Naive thymus-derived CD4-positive, alpha-beta T cell (primary cell): Measurements from ENCODE around the gene EXOC3. TPM values are rescaled to one million over a fixed set of nuclear protein-coding genes. Genes with fewer than 3 reads are reported as not detected.

Source experiments
- ATAC-seq: fragments of 150-1000 bp; cut with Tn5 transposase; 2 replicates; pipeline ENCODE4 v1.10.0; 2021; ENCODE audit warnings: mild to moderate bottlenecking, moderate library complexity
- CTCF ChIA-PET: fragments of 350-600 bp; sonication (Branson Sonifier 250); formaldehyde crosslinking; loops from one replicate; lab custom pipeline; 2021; ENCODE audit warnings: antibody characterized with exemption; lab: Charles Lee
- POLR2A ChIA-PET: fragments of 350-600 bp; sonication (Branson Sonifier 250); formaldehyde crosslinking; loops from one replicate; lab custom pipeline; 2021; ENCODE audit warnings: antibody characterized with exemption, inconsistent platforms; lab: Charles Lee
- DNase-seq, 9 donors: peaks; one replicate each; pipeline versions ENCODE4 v3.0.0 to v3.0.0-alpha.2; 2020 to 2022; ENCODE audit warnings: mixed read lengths in 1 of 9
- H3K27ac ChIP-seq: one replicate; pipeline ENCODE4 v1.7.0; 2013; ENCODE audit warnings: mild to moderate bottlenecking, low read depth, low read length, moderate library complexity
- H3K27me3 ChIP-seq, 2 donors: one replicate each; pipeline ENCODE4 v1.7.0; 2013; ENCODE audit warnings: low read length in 2 of 2, mild to moderate bottlenecking in 2 of 2, moderate library complexity in 2 of 2; ENCODE audit not compliant: control insufficient read depth in 2 of 2, insufficient read depth in 2 of 2
- H3K36me3 ChIP-seq, 3 experiments: 1 replicate in 2 of 3; 2 replicates in 1 of 3; pipeline ENCODE4 v1.7.0; 2013; ENCODE audit warnings: low read length in 3 of 3, mild to moderate bottlenecking in 3 of 3, moderate library complexity in 1 of 3; ENCODE audit not compliant: insufficient read depth in 3 of 3, control insufficient read depth in 2 of 3
- H3K4me1 ChIP-seq, 2 donors: one replicate each; pipeline ENCODE4 v1.7.0; 2013; ENCODE audit warnings: low read length in 2 of 2, mild to moderate bottlenecking in 2 of 2, moderate library complexity in 1 of 2; ENCODE audit not compliant: control insufficient read depth in 2 of 2, insufficient read depth in 2 of 2
- H3K4me3 ChIP-seq: 2 replicates; pipeline ENCODE4 v1.7.0; 2013; ENCODE audit warnings: mild to moderate bottlenecking, low read length
- H3K9me3 ChIP-seq, 3 experiments: 1 replicate in 2 of 3; 2 replicates in 1 of 3; pipeline ENCODE4 v1.7.0; 2013; ENCODE audit warnings: low read length in 3 of 3; ENCODE audit not compliant: control insufficient read depth in 2 of 3
- H3K27ac Mint-ChIP-seq, 9 donors: one replicate each; pipeline ENCODE4 v1.8.0; 2020 to 2022; ENCODE audit warnings: mixed read lengths in 9 of 9, mild to moderate bottlenecking in 8 of 9, moderate library complexity in 5 of 9, inconsistent platforms in 2 of 9
- H3K27me3 Mint-ChIP-seq, 5 donors: one replicate each; pipeline ENCODE4 v1.8.0; 2021 to 2022; ENCODE audit warnings: mixed read lengths in 5 of 5, mild to moderate bottlenecking in 1 of 5
- H3K36me3 Mint-ChIP-seq, 5 donors: one replicate each; pipeline ENCODE4 v1.8.0; 2020 to 2022; ENCODE audit warnings: mixed read lengths in 5 of 5, mild to moderate bottlenecking in 3 of 5, inconsistent platforms in 1 of 5
- H3K4me1 Mint-ChIP-seq, 7 donors: one replicate each; pipeline ENCODE4 v1.8.0; 2020 to 2022; ENCODE audit warnings: mixed read lengths in 7 of 7, mild to moderate bottlenecking in 3 of 7, inconsistent platforms in 1 of 7
- H3K4me3 Mint-ChIP-seq, 10 donors: one replicate each; pipeline ENCODE4 v1.8.0; 2020 to 2022; ENCODE audit warnings: mild to moderate bottlenecking in 10 of 10, mixed read lengths in 10 of 10, moderate library complexity in 6 of 10, inconsistent platforms in 2 of 10
- H3K9me3 Mint-ChIP-seq, 11 donors: one replicate each; pipeline ENCODE4 v1.8.0; 2020 to 2022; ENCODE audit warnings: mixed read lengths in 11 of 11, mild to moderate bottlenecking in 4 of 11, inconsistent platforms in 1 of 11, moderate library complexity in 1 of 11
- intact Hi-C, 2 donors: fragments of 100-400 bp; cut with micrococcal nuclease; formaldehyde crosslinking; loops; one replicate each; pipeline ENCODE4 v1.15.1; 2023
- polyA plus RNA-seq, 2 donors: library from polyadenylated mRNA; unstranded; fragments of 300-500 nt; fragmentation: Illumina TruSeq; gene quantifications; one replicate each; pipeline ENCODE4 v1.2.3, GENCODE V29; 2021
- total RNA-seq, 6 experiments: library from RNA in 5 of 6; stranded (reverse) in 5 of 6; gene quantifications; 1 replicate in 5 of 6; 2 replicates in 1 of 6; pipeline ENCODE4 v1.2.3 and lab custom pipeline; 2021 to 2026

EXOC3 gene
- total and polyA plus RNA-seq, 7 experiments from 2014 or later, result 44.3 to 105 (median 89.3) TPM

DNA sequence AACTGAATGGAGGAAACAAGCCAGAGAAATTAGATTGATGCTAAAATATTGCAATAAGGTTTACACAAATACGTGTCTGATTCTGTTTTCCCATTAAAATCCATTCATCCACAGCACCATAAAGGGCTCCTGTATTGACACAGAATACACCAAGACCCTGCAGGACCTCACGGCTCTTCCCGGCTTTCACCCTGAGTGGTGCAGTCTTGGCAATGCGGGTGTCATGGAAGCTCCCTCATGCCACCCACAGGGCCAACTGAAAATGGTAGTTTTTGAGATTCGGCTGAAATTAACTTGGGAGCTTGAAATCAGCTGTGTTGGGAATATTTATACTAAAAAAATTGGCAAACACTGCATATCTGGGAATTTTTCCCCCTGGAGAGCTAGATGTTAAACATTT is 17.3 kb upstream of the EXOC3 start:
- ChIA-PET POLR2A (interaction anchor here (1.1 to 1.3 kb wide), 2 partner anchors 17 to 237 kb away, joined by 3 to 5 read pairs; partner anchors contain the start of gene EXOC3), CTCF (interaction anchor here (0.7 to 2.2 kb wide), 2 partner anchors 30 to 237 kb away, joined by 3 to 11 read pairs; no protein-coding TSS in a partner anchor)
- H3K4me3 Mint-ChIP-seq, result no peak overlapping the region
- H3K9me3 ChIP-seq, result no peaks in the 10 kb centered on the region
- no peaks in the 10 kb centered on the region for H3K9me3 Mint-ChIP-seq
- H3K36me3 ChIP-seq, result no peaks in the 10 kb centered on the region
- intact Hi-C loops, result loop anchor here in 1 of 2 donors (1.0 kb wide), 1 partner anchor 237 kb away; no protein-coding TSS in a partner anchor
- DNase-seq (peak in 2 of 9 donors; percentile 18 to 23), ATAC-seq (no peak)
- peaks cover 0 to 6% (median 0%) of the 10 kb centered on the region in 5 donors for H3K36me3 Mint-ChIP-seq
- H3K4me1 Mint-ChIP-seq, result peaks cover 0 to 18% (median 2%) of the 10 kb centered on the region in 7 donors
- H3K4me1 ChIP-seq, result no peaks in the 10 kb centered on the region
- H3K27ac ChIP-seq, result no peak overlapping the region
- H3K4me3 ChIP-seq, result no peak overlapping the region
- H3K27me3 ChIP-seq, result no peaks in the 10 kb centered on the region
- H3K27me3 Mint-ChIP-seq, result peaks cover 0 to 11% (median 3%) of the 10 kb centered on the region in 5 donors
- H3K27ac Mint-ChIP-seq, result no peak overlapping the region

DNA sequence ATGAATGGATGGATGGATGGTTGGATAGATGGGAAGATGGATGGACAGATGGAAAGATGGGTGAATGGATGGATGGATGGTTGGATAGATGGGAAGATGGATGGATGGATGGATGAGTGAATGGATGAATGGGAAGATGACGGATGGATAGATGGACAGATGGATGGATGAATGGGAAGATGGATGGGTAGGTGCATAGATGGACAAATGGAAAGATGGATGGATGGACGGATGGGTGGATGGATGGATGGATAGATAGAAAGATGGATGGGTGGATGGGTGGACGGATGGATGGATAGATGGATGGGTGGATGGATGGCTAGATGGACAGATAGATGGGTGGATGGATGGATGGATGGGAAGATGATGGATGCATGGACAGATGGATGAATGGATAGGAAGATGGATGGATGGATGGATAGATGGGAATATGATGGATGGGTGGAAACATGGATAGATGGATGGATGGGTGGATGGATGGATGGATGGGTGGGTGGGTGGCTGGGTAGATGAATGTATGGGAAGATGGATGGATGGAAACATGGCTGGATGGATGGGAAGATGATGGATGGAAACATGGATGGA is 16.5 kb upstream of the EXOC3 start:
- Mint-ChIP-seq H3K4me3 (peak overlapping the region in 1 of 10 donors; percentile 35), H3K27ac (peak overlapping the region in 1 of 9 donors; percentile 31), H3K36me3 (peaks cover 0 to 6% (median 0%) of the 10 kb centered on the region in 5 donors), H3K4me1 (peaks cover 0 to 18% (median 2%) of the 10 kb centered on the region in 7 donors), H3K9me3 (no peaks in the 10 kb centered on the region), H3K27me3 (peaks cover 0 to 11% (median 3%) of the 10 kb centered on the region in 5 donors)
- intact Hi-C loops, result no loop called here
- ATAC-seq (no peak), DNase-seq (no peak)
- Histone ChIP-seq H3K27ac (no peak overlapping the region), H3K36me3 (no peaks in the 10 kb centered on the region), H3K4me1 (no peaks in the 10 kb centered on the region), H3K4me3 (no peak overlapping the region), H3K27me3 (no peaks in the 10 kb centered on the region), H3K9me3 (no peaks in the 10 kb centered on the region)
- POLR2A ChIA-PET, result interaction anchor here (1.1 to 1.3 kb wide), 2 partner anchors 16 to 238 kb away, joined by 3 to 5 read pairs; partner anchors contain the start of gene EXOC3
- CTCF ChIA-PET, result interaction anchor here (2.2 kb wide), 1 partner anchor 238 kb away, joined by 11 read pairs; no protein-coding TSS in a partner anchor

DNA sequence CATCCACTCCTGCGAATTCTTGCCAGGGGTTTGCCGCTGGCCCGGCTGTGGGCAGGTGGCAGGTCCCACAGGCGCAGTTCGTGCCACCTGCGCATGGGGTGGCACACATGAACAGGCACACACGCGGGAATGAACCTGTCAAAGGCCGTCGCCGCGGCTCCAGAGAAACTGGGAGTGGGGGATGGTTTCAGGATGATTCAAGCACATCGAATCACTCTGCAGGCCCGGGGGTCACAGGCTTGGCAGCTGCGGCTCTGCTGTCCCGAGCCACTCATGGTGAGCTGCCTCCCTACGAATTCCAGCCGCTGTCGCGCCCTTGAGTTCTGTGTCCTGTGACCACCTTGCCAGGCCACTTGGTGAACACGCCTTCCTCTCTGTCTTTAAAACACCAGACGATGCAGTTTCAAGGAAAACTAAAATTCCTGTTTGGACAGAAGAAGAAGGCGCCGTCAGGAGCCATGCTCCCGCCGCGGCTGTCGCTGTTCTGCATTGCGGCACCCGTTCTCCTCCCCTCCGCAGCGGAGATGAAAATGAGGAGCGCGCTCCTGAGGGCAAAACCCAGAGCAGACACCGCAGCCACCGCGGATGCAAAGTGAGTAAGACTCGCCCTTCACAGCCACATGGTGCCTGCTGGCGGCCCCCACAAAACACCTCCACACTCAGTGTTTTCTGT is 15.4 kb upstream of the EXOC3 start:
- Histone ChIP-seq H3K9me3 (no peaks in the 10 kb centered on the region), H3K27me3 (no peaks in the 10 kb centered on the region), H3K4me1 (no peaks in the 10 kb centered on the region), H3K4me3 (no peak overlapping the region), H3K27ac (no peak overlapping the region), H3K36me3 (no peaks in the 10 kb centered on the region)
- H3K36me3 Mint-ChIP-seq, result peaks cover 0 to 6% (median 0%) of the 10 kb centered on the region in 5 donors
- H3K4me1 Mint-ChIP-seq, result peaks cover 0 to 18% (median 2%) of the 10 kb centered on the region in 7 donors
- ATAC-seq (no peak), DNase-seq (peak in 1 of 9 donors; percentile 18)
- ChIA-PET POLR2A (no interaction called here), CTCF (interaction anchor here (1.0 kb wide), 1 partner anchor 239 kb away, joined by 4 read pairs; no protein-coding TSS in a partner anchor)
- no peak overlapping the region for H3K27ac Mint-ChIP-seq
- peaks cover 0 to 12% (median 3%) of the 10 kb centered on the region in 5 donors for H3K27me3 Mint-ChIP-seq
- intact Hi-C loops, result no loop called here
- H3K4me3 Mint-ChIP-seq, result no peak overlapping the region
- H3K9me3 Mint-ChIP-seq, result no peaks in the 10 kb centered on the region

DNA sequence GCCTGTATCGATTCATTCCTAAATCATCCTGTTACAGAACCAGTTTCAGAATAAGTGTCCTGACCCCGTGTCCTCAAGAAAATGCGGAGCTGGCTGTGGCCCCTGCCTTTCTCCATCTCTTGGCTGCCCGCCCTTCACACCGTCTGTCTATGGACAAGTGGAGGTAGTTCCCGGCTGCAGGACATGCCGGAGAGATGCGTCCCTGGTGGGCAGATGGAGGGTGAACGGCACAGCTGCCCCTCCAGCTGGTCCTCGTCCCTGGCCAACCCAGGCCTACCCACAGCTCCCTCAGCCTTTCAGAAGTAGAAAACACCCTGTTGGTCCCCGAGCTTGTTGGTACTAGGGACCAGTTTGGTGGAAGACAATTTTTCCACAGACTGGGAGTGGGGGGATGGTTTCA is 14.8 kb upstream of the EXOC3 start:
- Histone ChIP-seq H3K27me3 (no peaks in the 10 kb centered on the region), H3K4me1 (no peaks in the 10 kb centered on the region), H3K36me3 (no peaks in the 10 kb centered on the region), H3K9me3 (no peaks in the 10 kb centered on the region), H3K27ac (no peak overlapping the region), H3K4me3 (no peak overlapping the region)
- intact Hi-C loops, result no loop called here
- H3K27ac Mint-ChIP-seq, result no peak overlapping the region
- peaks cover 0 to 6% (median 0%) of the 10 kb centered on the region in 5 donors for H3K36me3 Mint-ChIP-seq
- peaks cover 0 to 14% (median 2%) of the 10 kb centered on the region in 7 donors for H3K4me1 Mint-ChIP-seq
- no peaks in the 10 kb centered on the region for H3K9me3 Mint-ChIP-seq
- ATAC-seq (no peak), DNase-seq (no peak)
- ChIA-PET CTCF (interaction anchor here (1.0 kb wide), 1 partner anchor 240 kb away, joined by 4 read pairs; no protein-coding TSS in a partner anchor), POLR2A (no interaction called here)
- H3K4me3 Mint-ChIP-seq, result no peak overlapping the region
- peaks cover 0 to 12% (median 3%) of the 10 kb centered on the region in 5 donors for H3K27me3 Mint-ChIP-seq

DNA sequence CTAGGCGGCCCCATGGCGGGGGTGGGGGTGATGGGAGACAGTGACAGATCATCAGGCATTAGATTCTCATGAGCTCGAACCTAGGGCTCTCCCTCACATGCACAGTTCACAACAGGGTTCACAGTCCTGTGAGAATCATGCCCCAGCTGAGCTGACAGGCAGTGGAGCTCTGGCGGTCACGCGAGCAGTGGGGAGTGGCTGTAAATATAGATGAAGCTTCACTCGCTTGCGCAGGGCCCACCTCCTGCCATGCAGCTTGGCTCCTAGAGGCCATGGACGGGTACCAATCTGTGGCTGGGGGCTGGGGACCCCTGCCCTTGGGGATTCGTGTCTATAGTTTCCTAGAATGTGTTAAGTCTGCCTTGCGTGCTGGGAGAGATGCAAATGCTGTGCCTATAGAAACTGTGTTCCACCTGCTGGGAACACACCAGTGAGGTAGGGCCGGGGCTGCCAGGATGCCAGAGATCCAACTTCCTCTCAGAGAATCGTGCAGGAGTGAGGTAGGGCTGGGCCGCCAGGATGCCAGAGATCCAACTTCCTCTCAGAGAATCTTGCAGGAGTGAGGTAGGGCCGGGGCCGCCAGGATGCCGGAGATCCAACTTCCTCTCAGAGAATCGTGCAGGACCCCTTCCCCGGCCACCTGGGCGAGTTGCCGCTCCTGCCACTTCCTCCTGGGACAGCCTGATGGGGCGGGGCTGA is 14.1 kb upstream of the EXOC3 start:
- no peaks in the 10 kb centered on the region for H3K27me3 ChIP-seq
- H3K4me3 Mint-ChIP-seq, result no peak overlapping the region
- no peak overlapping the region for H3K27ac ChIP-seq
- H3K4me1 Mint-ChIP-seq, result peaks cover 0 to 10% (median 2%) of the 10 kb centered on the region in 7 donors
- no peaks in the 10 kb centered on the region for H3K9me3 ChIP-seq
- H3K4me1 ChIP-seq, result no peaks in the 10 kb centered on the region
- ChIA-PET POLR2A (no interaction called here), CTCF (interaction anchor here (1.0 kb wide), 1 partner anchor 241 kb away, joined by 4 read pairs; no protein-coding TSS in a partner anchor)
- H3K36me3 Mint-ChIP-seq, result peaks cover 0 to 6% (median 0%) of the 10 kb centered on the region in 5 donors
- DNase-seq (peak in 1 of 9 donors; percentile 19), ATAC-seq (no peak)
- intact Hi-C loops, result no loop called here
- no peaks in the 10 kb centered on the region for H3K36me3 ChIP-seq
- H3K4me3 ChIP-seq, result no peak overlapping the region
- peaks cover 0 to 12% (median 3%) of the 10 kb centered on the region in 5 donors for H3K27me3 Mint-ChIP-seq
- H3K9me3 Mint-ChIP-seq, result no peaks in the 10 kb centered on the region
- H3K27ac Mint-ChIP-seq, result no peak overlapping the region

DNA sequence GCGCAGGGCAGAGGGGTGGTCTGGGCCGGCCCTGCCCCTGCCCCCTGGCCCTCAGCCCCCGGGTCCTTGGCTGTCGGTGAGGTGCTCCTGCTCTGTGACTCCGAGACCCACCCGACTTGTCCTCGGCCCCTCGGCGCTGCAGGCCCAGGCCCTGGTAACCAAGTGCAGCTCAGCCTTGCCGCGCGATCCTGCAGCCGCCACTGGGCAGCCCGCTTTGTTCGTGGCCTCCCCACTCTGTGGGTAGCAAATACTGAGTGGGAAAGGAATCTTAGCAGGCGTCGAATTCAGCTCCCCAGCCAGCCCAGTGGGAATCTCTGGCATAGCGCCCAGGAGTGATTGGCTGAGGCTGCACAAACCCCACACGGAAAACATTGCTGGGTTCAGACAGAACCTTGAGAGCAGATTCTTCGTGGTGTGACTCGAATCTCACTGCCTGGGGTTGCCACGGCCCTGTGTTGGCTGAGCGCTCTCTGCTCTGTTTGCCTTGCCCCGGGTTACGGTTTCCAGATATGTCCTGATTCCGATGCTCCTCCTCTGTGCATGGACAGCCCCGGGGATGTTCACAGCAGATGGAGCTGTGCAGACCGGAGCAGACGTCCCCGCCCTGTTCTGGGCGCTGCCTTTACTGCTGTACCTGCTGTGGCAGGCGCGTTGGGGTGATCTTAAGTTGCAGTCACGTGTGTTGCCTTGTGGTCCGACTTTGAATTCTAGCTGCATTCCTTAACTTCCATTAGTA is 13.4 kb upstream of the EXOC3 start:
- no peak for ATAC-seq
- intact Hi-C loops, result loop anchor here in 1 of 2 donors (2.0 kb wide), 1 partner anchor 107 kb away; no protein-coding TSS in a partner anchor
- CTCF ChIA-PET, result no interaction called here

More for the DNA sequence above, 13.4 kb upstream of the EXOC3 start:
- Histone ChIP-seq H3K27me3 (no peaks in the 10 kb centered on the region), H3K4me3 (no peak overlapping the region), H3K36me3 (no peaks in the 10 kb centered on the region), H3K4me1 (no peaks in the 10 kb centered on the region), H3K27ac (no peak overlapping the region), H3K9me3 (no peaks in the 10 kb centered on the region)
- Mint-ChIP-seq H3K36me3 (peaks cover 0 to 6% (median 0%) of the 10 kb centered on the region in 5 donors), H3K27ac (peak overlapping the region in 1 of 9 donors; percentile 56), H3K9me3 (no peaks in the 10 kb centered on the region), H3K4me3 (no peak overlapping the region), H3K4me1 (peaks cover 0 to 9% (median 2%) of the 10 kb centered on the region in 7 donors), H3K27me3 (peaks cover 0 to 12% (median 3%) of the 10 kb centered on the region in 5 donors)
- peak in 1 of 9 donors; percentile 15 for DNase-seq
- POLR2A ChIA-PET, result no interaction called here
